HCT116 (cell line): Measurements from ENCODE around the gene RAD50. TPM values are rescaled to one million over a fixed set of nuclear protein-coding genes. Genes with fewer than 3 reads are reported as not detected.
A peak's percentile ranks its signal among the peaks of the same experiment; 100 is the strongest.

Experiments
- ATAC-seq: fragments of 200-7000 bp; cut with Tn5 transposase; 2 replicates; pipeline ENCODE4 v1.9.1; 2020; ENCODE audit warnings: mild to moderate bottlenecking, moderate library complexity
- BruUV-seq: library from RNA; stranded (reverse); fragments of 400-500 nt; replicated peaks from 2 replicates; lab custom pipeline; 2021; lab: Mats Ljungman, UMichigan
- CTCF ChIA-PET: fragments of 300-600 bp; sonication (Branson Sonifier 250); formaldehyde crosslinking; loops from one replicate; lab custom pipeline; 2021; ENCODE audit warnings: antibody characterized with exemption; lab: Charles Lee
- POLR2A ChIA-PET: fragments of 300-600, 350-600 bp; sonication (Branson Sonifier 250); formaldehyde crosslinking; loops from one replicate; lab custom pipeline; 2021; ENCODE audit warnings: antibody characterized with exemption; lab: Charles Lee
- RAD21 ChIA-PET, 2 experiments: fragments of 300-600 bp; sonication (Branson Sonifier 250); formaldehyde crosslinking; loops; one replicate each; lab custom pipeline; 2023; ENCODE audit warnings: low total read pairs in 2 of 2; ENCODE audit not compliant: uncharacterized antibody in 2 of 2, unreplicated experiment in 2 of 2, low non-redundant PET in 1 of 2; lab: Charles Lee
- DNase-seq: peaks from one replicate; pipeline ENCODE4 v3.0.0-alpha.2; 2010; ENCODE audit warnings: low read depth, low spot score
- H2AFZ ChIP-seq: fragments of 200-600 bp; shearing (Covaris generic), sonication (generic); 2 replicates; pipeline ENCODE4 v1.6.1; 2017; ENCODE audit warnings: low read depth, mixed run types, mixed read lengths, antibody characterized with exemption, low read length; ENCODE audit not compliant: poor library complexity, severe bottlenecking
- H3K27ac ChIP-seq: 2 replicates; pipeline ENCODE4 v1.5.1; 2012; ENCODE audit warnings: low read depth, low read length
- H3K27me3 ChIP-seq: fragments of 200-600 bp; sonication (generic); 2 replicates; pipeline ENCODE4 v1.6.1; 2016; ENCODE audit warnings: mixed run types, low read length, mixed read lengths; ENCODE audit not compliant: insufficient read depth
- H3K36me3 ChIP-seq, 2 experiments: fragments of 200-500 bp in 1 of 2; fragments of 200-600 bp in 1 of 2; sonication (Bioruptor generic) in 1 of 2; sonication (generic) in 1 of 2; 2 replicates each; pipeline versions ENCODE4 v1.5.1 to v1.6.1; 2014 to 2016; ENCODE audit warnings: low read length in 2 of 2, inconsistent platforms in 1 of 2, mixed read lengths in 1 of 2, mixed run types in 1 of 2; ENCODE audit not compliant: insufficient read depth in 2 of 2, control insufficient read depth in 1 of 2
- H3K4me1 ChIP-seq, 2 experiments: fragments of 200-600 bp in 1 of 2; sonication (generic) in 1 of 2; 2 replicates each; pipeline versions ENCODE4 v1.5.1 to v1.6.1; 2012 to 2017; ENCODE audit warnings: low read length in 2 of 2, inconsistent platforms in 1 of 2, mild to moderate bottlenecking in 1 of 2, mixed read lengths in 1 of 2, mixed run types in 1 of 2, moderate library complexity in 1 of 2; ENCODE audit not compliant: insufficient read depth in 2 of 2, control insufficient read depth in 1 of 2
- H3K4me2 ChIP-seq: fragments of 200-600 bp; sonication (generic); 2 replicates; pipeline ENCODE4 v1.6.1; 2017; ENCODE audit warnings: mixed run types, low read length, mixed read lengths
- H3K4me3 ChIP-seq, 2 experiments: fragments of 200-600 bp in 1 of 2; sonication (generic) in 1 of 2; replicated peaks in 1 of 2; 2 replicates each; pipeline ENCODE4 v1.5.1; 2011 to 2016; ENCODE audit warnings: low read length in 2 of 2, control low read depth in 1 of 2, low read depth in 1 of 2, mild to moderate bottlenecking in 1 of 2, mixed read lengths in 1 of 2, mixed run types in 1 of 2
- H3K79me2 ChIP-seq: fragments of 200-600 bp; sonication (generic); 2 replicates; pipeline ENCODE4 v1.6.1; 2017; ENCODE audit warnings: mild to moderate bottlenecking, mixed run types, low read length, moderate library complexity, mixed read lengths; ENCODE audit not compliant: insufficient read depth
- H3K9ac ChIP-seq: fragments of 200-600 bp; sonication (generic); 2 replicates; pipeline ENCODE4 v1.6.1; 2016; ENCODE audit warnings: low read length, mixed read lengths
- H3K9me2 ChIP-seq: fragments of 200-600 bp; sonication (generic), shearing (Covaris generic); 2 replicates; pipeline ENCODE4 v1.6.1; 2017; ENCODE audit warnings: mixed run types, mild to moderate bottlenecking, moderate library complexity; ENCODE audit not compliant: insufficient read depth
- H3K9me3 ChIP-seq, 2 experiments: fragments of 200-500 bp in 1 of 2; fragments of 200-600 bp in 1 of 2; sonication (Bioruptor generic) in 1 of 2; sonication (generic) in 1 of 2; 2 replicates each; pipeline ENCODE4 v1.6.1; 2014 to 2017; ENCODE audit warnings: low read length in 2 of 2, mixed read lengths in 2 of 2, inconsistent platforms in 1 of 2, low read depth in 1 of 2, mild to moderate bottlenecking in 1 of 2, mixed run types in 1 of 2, moderate library complexity in 1 of 2; ENCODE audit not compliant: control insufficient read depth in 1 of 2, insufficient read depth in 1 of 2
- H4K20me1 ChIP-seq: fragments of 200-600 bp; sonication (generic), shearing (Covaris generic); 2 replicates; pipeline ENCODE4 v1.6.1; 2017; ENCODE audit warnings: mixed run types, mild to moderate bottlenecking, moderate library complexity; ENCODE audit not compliant: insufficient read depth
- CEBPB ChIP-seq: IDR thresholded peaks from 2 replicates; pipeline ENCODE4 v1.6.1; 2012; ENCODE audit warnings: low read depth
- REST ChIP-seq: IDR thresholded peaks from 2 replicates; pipeline ENCODE4 v1.6.1; 2012; ENCODE audit warnings: low read depth
- intact Hi-C: fragments of 100-400 bp; cut with micrococcal nuclease; formaldehyde crosslinking; loops from 2 replicates; pipeline ENCODE4 v1.10.0; 2022
- total RNA-seq: library from RNA; stranded (reverse); gene quantifications from one replicate; pipeline ENCODE4 v1.2.1, GENCODE V29; 2021; ENCODE audit not compliant: unreplicated experiment

The RAD50 gene
- total RNA-seq, 1 experiment from 2014 or later: 43.6 TPM

DNA sequence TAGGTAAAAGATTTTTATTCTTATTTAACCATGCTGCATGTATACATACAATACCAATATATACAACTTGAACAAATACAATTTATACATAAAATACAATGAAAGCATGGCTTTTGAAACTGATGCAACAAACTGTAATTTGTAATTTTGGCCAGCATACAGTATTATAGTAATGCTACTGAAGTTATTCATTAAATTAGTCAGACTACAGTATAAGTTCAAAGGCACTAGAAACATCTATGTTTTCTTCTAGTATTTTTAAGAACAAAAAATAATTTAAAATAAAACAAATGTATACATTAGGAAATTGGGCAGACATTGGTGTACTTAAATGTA lies 135.8 kb downstream of the RAD50 start:
- intact Hi-C loops: no loop called here
- H2AFZ ChIP-seq: no peak overlapping the region
- no peaks in the 10 kb centered on the region for H3K36me3 ChIP-seq
- ChIA-PET RAD21 (no interaction called here), POLR2A (no interaction called here), CTCF (no interaction called here)
- no TSS peak for BruUV-seq
- TF ChIP-seq REST (no peak), CEBPB (0 out of 2 replicates have a peak, but pooled peaks have one; percentile 16)
- H3K27me3 ChIP-seq: no peaks in the 10 kb centered on the region
- H4K20me1 ChIP-seq: no peaks in the 10 kb centered on the region
- H3K9me3 ChIP-seq: no peaks in the 10 kb centered on the region
- H3K9ac ChIP-seq: no peak overlapping the region
- H3K4me2 ChIP-seq: no peak overlapping the region
- H3K27ac ChIP-seq: no peak overlapping the region
- H3K9me2 ChIP-seq: no peaks in the 10 kb centered on the region
- no peak overlapping the region for H3K4me3 ChIP-seq
- no peaks in the 10 kb centered on the region for H3K4me1 ChIP-seq
- no peaks in the 10 kb centered on the region for H3K79me2 ChIP-seq
- ATAC-seq: no peak
- DNase-seq: no peak

Other genes starting within 250 kb of the RAD50 start
- gene SLC22A5, start 187.3 kb upstream of the RAD50 start, total RNA-seq: 9.9 TPM
- gene IRF1, start 66.2 kb upstream of the RAD50 start, total RNA-seq: 30.1 TPM
- gene IL5, start 13.5 kb upstream of the RAD50 start, total RNA-seq: not detected
- not detected for gene IL13, start 101.2 kb downstream of the RAD50 start, total RNA-seq
- gene IL4, start 117.0 kb downstream of the RAD50 start, total RNA-seq: not detected
- 12.7 TPM for gene KIF3A, start 180.6 kb downstream of the RAD50 start, total RNA-seq
- 1.4 TPM for gene CCNI2, start 190.4 kb downstream of the RAD50 start, total RNA-seq
- gene SEPTIN8, start 220.3 kb downstream of the RAD50 start, total RNA-seq: 34.6 TPM